PC-9 (cell line): ENCODE measurements around the gene SCART1. TPM values are rescaled to one million over a fixed set of nuclear protein-coding genes. Genes with fewer than 3 reads are reported as not detected.
"Not testable (repeated sequence)": the region's sequence is repeated elsewhere in the genome, so short reads cannot be mapped to it uniquely, and the experiment has no call there.

Experiments used
- BruUV-seq: library from RNA; stranded (reverse); fragments of 400-500 nt; replicated peaks from 2 replicates; lab custom pipeline; 2021; lab: Mats Ljungman, UMichigan
- CTCF ChIA-PET: fragments of 300-600 bp; sonication (Branson Sonifier 250); formaldehyde crosslinking; loops from one replicate; lab custom pipeline; 2022; ENCODE audit warnings: antibody characterized with exemption; lab: Charles Lee
- POLR2A ChIA-PET: fragments of 300-600 bp; sonication (Branson Sonifier 250); formaldehyde crosslinking; loops from one replicate; lab custom pipeline; 2022; ENCODE audit warnings: antibody characterized with exemption; ENCODE audit not compliant: unreplicated experiment; lab: Charles Lee
- DNase-seq, 2 experiments: peaks; one replicate each; pipeline versions ENCODE4 v3.0.0 to v3.0.0-alpha.2; 2015 to 2022; ENCODE audit warnings: mixed read lengths in 1 of 2
- H2AFZ ChIP-seq: fragments of 200-600 bp; sonication (generic); 2 replicates; pipeline ENCODE4 v1.8.1; 2017; ENCODE audit warnings: antibody characterized with exemption
- H3F3A ChIP-seq: fragments of 200-600 bp; sonication (generic); 2 replicates; pipeline ENCODE4 v1.8.1; 2017; ENCODE audit warnings: antibody characterized with exemption, mild to moderate bottlenecking, low read depth; ENCODE audit not compliant: insufficient read depth
- H3K27ac ChIP-seq: fragments of 200-600 bp; sonication (generic); 2 replicates; pipeline ENCODE4 v1.6.1; 2016; ENCODE audit warnings: mixed run types
- H3K27me3 ChIP-seq: fragments of 200-600 bp; sonication (generic); 2 replicates; pipeline ENCODE4 v1.6.1; 2016; ENCODE audit warnings: low read depth, mixed run types; ENCODE audit not compliant: insufficient read depth
- H3K36me3 ChIP-seq: fragments of 200-600 bp; sonication (generic); 2 replicates; pipeline ENCODE4 v1.6.1; 2016; ENCODE audit warnings: low read depth, mixed run types
- H3K4me1 ChIP-seq: fragments of 200-600 bp; sonication (generic); replicated peaks from 2 replicates; pipeline ENCODE4 v1.6.1; 2016; ENCODE audit warnings: mixed run types; ENCODE audit not compliant: insufficient read depth
- H3K4me2 ChIP-seq: fragments of 200-600 bp; sonication (generic); 2 replicates; pipeline ENCODE4 v1.6.1; 2017; ENCODE audit warnings: mixed run types
- H3K4me3 ChIP-seq: fragments of 200-600 bp; sonication (generic); 2 replicates; pipeline ENCODE4 v1.6.1; 2016; ENCODE audit warnings: mixed run types
- H3K79me2 ChIP-seq: fragments of 200-600 bp; sonication (generic); 2 replicates; pipeline ENCODE4 v1.6.1; 2017; ENCODE audit warnings: low read depth, mixed run types
- H3K9me2 ChIP-seq: fragments of 200-600 bp; sonication (generic); 2 replicates; pipeline ENCODE4 v1.8.1; 2017; ENCODE audit warnings: mild to moderate bottlenecking; ENCODE audit not compliant: insufficient read depth
- H3K9me3 ChIP-seq: fragments of 200-600 bp; sonication (generic); 2 replicates; pipeline ENCODE4 v1.8.1; 2016; ENCODE audit warnings: low read depth; ENCODE audit not compliant: insufficient read depth
- H4K20me1 ChIP-seq: fragments of 200-600 bp; sonication (generic); 2 replicates; pipeline ENCODE4 v1.8.1; 2017; ENCODE audit not compliant: insufficient read depth
- CTCF ChIP-seq: fragments of 200-600 bp; sonication (generic); conservative IDR thresholded peaks from 2 replicates; pipeline ENCODE4 v1.6.1; 2017; ENCODE audit warnings: mixed run types, antibody characterized with exemption, mild to moderate bottlenecking, moderate library complexity
- EZH2 ChIP-seq: fragments of 200-600 bp; sonication (generic); IDR thresholded peaks from 2 replicates; pipeline ENCODE4 v1.8.0; 2017; ENCODE audit warnings: antibody characterized with exemption, low read depth
- intact Hi-C: fragments of 100-400 bp; cut with micrococcal nuclease; formaldehyde crosslinking; loops from one replicate; pipeline ENCODE4 v1.10.0; 2022; ENCODE audit not compliant: unreplicated experiment
- total RNA-seq: library from RNA; stranded (reverse); gene quantifications from 2 replicates; pipeline ENCODE4 v1.2.3, GENCODE V29; 2021

Gene SCART1
- total RNA-seq, 1 experiment from 2014 or later, result 1.0 TPM

- CTCF ChIA-PET, POLR2A ChIA-PET, intact Hi-C loops: not testable (repeated sequence)
Observed at GRCh38 chr10:133431888-133432613, 21.7 kb upstream of the SCART1 start.

GRCh38 chr10:133432789-133433188, 21.0 kb upstream of the SCART1 start:
- BruUV-seq, CTCF ChIA-PET: not testable (repeated sequence)

More at GRCh38 chr10:133431888-133432613, 21.7 kb upstream of the SCART1 start:
- H4K20me1 ChIP-seq, H3K4me2 ChIP-seq, DNase-seq, H3K4me1 ChIP-seq, H3K79me2 ChIP-seq, H3K27ac ChIP-seq, H3F3A ChIP-seq, H3K4me3 ChIP-seq, BruUV-seq, H3K9me3 ChIP-seq, H3K36me3 ChIP-seq, H3K9me2 ChIP-seq, H2AFZ ChIP-seq, H3K27me3 ChIP-seq: not testable (repeated sequence)

GRCh38 chr10:133438711-133439273, 15.0 kb upstream of the SCART1 start:
- no TSS peak for BruUV-seq
- Histone ChIP-seq H3K27ac (no peak overlapping the region), H4K20me1 (no peaks in the 10 kb centered on the region), H3K36me3 (no peaks in the 10 kb centered on the region), H3K79me2 (no peaks in the 10 kb centered on the region), H3K9me2 (no peaks in the 10 kb centered on the region), H3F3A (no peaks in the 10 kb centered on the region), H3K4me2 (no peak overlapping the region), H2AFZ (no peak overlapping the region), H3K27me3 (no peaks in the 10 kb centered on the region), H3K4me3 (no peak overlapping the region), H3K9me3 (no peaks in the 10 kb centered on the region), H3K4me1 (no peaks in the 10 kb centered on the region)
- POLR2A ChIA-PET, result no interaction called here
- CTCF ChIA-PET, result interaction anchor here (0.7 to 0.9 kb wide), 2 partner anchors 50 to 111 kb away, joined by 3 read pairs; no protein-coding TSS in a partner anchor
- intact Hi-C loops, result loop anchor here (5.0 kb wide), 1 partner anchor 84 kb away; no protein-coding TSS in a partner anchor
- TF ChIP-seq CTCF (no peak; the same call in 1 of the 2 replicates), EZH2 (no peak)
- no peak for DNase-seq

More at GRCh38 chr10:133432789-133433188, 21.0 kb upstream of the SCART1 start:
- H3K4me1 ChIP-seq, H3K9me3 ChIP-seq, POLR2A ChIA-PET, H3K4me2 ChIP-seq, H4K20me1 ChIP-seq, H3K36me3 ChIP-seq, DNase-seq, intact Hi-C loops, H3F3A ChIP-seq, H3K4me3 ChIP-seq, H3K27ac ChIP-seq, H3K9me2 ChIP-seq, H2AFZ ChIP-seq, H3K27me3 ChIP-seq, H3K79me2 ChIP-seq: not testable (repeated sequence)
